ENCODE results near the gene RAB25. TPM values are rescaled to one million over a fixed set of nuclear protein-coding genes. Genes with fewer than 3 reads are reported as not detected.
A peak's percentile ranks its signal among the peaks of the same experiment; 100 is the strongest.

The RAB25 gene
- polyA plus RNA-seq, 1 experiment = not detected

DNA sequence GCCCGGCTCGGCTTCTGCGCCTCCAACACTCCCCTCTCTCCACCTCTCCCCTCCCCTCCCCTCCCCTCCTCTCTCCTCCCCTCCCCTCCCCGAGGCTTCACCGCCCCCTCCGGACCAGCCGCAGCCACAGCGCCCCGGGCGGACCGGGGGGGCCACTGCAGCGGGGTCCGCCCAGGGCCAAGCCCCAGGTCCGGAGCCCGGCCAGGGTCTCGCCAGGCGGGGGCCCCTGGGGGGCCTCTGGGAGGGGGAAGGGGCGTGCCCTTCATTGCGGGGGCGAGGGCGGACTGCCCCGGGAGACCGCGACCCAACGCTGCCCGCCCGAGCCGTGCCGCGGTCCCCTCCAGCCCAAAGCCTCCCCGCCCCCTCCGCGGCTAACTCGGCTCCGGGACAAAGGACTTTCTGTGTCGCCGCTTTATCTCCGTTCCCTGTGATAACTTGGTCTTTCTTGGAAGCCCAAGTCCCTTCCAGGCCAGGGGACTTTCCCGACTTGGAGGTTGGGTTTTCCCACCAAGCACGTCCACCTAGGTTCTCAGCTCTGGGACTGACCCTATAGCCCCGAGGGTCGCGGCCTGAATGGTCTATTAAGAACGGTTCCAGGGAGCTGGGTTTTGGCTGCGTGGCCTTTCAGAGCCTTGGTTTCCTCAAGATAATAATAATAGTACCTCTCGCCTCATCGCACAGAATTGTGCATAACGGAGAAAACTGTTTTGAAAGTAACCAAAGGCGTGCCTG is 7.0 kb upstream of the RAB25 start, which contains the start of gene UBQLN4:
Gene UBQLN4, minus strand, starts transcription at position 31 of the 732 bp plus-strand sequence. CDS start 97 bp downstream, outside the sequence.
- POLR2A ChIA-PET = interaction anchor here (0.6 to 1.0 kb wide), 3 partner anchors 9 to 199 kb away, joined by 4 to 7 read pairs (median 4); no protein-coding TSS in a partner anchor
- no peak for DNase-seq (ENCODE audit: low read depth, low spot score)
- no peaks in the 10 kb centered on the region for H3K27me3 ChIP-seq (ENCODE audit: control insufficient read depth, insufficient read depth, low read length)
- peaks cover 3% of the 10 kb centered on the region; the same call in 1 of the 2 replicates for H3K9me3 ChIP-seq (ENCODE audit: control insufficient read depth, insufficient read depth, low read length)
- peak within 1 kb of the TSS; percentile 93 for H3K27ac ChIP-seq (ENCODE audit: low read depth, low read length)
- H3K4me3 ChIP-seq (ENCODE audit: low read depth, low read length) = peak within 1 kb of the TSS; percentile 98
- TF ChIP-seq CTCF (IDR thresholded peaks at IDR 0.05; ENCODE audit: low read depth, low read length) = peak; percentile 39
- CTCF ChIA-PET = interaction anchor here (0.6 to 1.5 kb wide), 5 partner anchors 12 to 147 kb away, joined by 3 to 4 read pairs (median 3); no protein-coding TSS in a partner anchor

- no peaks in the 10 kb centered on the region for H3K27me3 ChIP-seq (ENCODE audit: control insufficient read depth, insufficient read depth, low read length)
- CTCF ChIA-PET = interaction anchor here (0.6 to 1.5 kb wide), 2 partner anchors 116 to 148 kb away, joined by 4 read pairs; no protein-coding TSS in a partner anchor
These were observed 6.3 kb upstream of the RAB25 start, which contains the start of gene LAMTOR2 for GRCh38 chr1:156054500-156055280. Gene LAMTOR2, plus strand, starts transcription at chr1:156054782. Its CDS starts 108 bp downstream, at chr1:156054890.

DNA sequence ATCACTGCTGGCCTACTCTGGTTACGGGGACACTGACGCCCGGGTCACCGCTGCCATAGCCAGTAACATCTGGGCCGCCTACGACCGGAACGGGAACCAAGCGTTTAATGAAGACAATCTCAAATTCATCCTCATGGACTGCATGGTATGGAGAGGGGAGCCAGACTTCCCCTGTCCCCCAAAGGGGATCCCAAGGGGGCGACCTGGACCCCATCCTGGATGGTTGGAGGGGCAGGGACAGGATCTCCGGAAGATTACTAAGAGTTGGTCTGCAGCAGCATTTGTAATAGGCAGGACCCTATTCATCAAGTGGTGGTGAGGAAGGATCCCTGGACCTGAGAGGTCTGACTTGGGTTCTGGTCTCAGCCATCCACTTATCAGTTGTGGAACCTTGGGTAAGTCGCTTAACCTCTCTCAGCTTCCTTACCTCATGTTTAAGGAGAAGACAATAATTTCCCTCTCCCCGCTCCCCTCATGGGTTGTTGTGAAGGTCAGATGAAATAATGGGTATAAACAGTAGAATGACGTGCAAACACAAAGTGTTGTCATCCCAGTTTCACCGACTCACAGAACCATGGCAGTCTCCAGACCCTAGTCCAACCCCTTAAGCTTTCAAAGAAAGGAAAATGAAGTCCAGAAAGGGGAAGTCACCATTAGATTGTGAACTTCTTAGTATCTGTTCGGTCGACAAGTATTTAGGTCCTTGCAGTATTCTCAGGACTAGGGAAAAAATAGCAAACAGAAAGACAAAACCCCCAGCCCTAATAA is 5.5 kb upstream of the RAB25 start:
- CTCF ChIA-PET = no interaction called here
- POLR2A ChIA-PET = no interaction called here

More at GRCh38 chr1:156054500-156055280, 6.3 kb upstream of the RAB25 start, which contains the start of gene LAMTOR2:
- DNase-seq (ENCODE audit: low read depth, low spot score) = peak; percentile 80
- TF ChIP-seq CTCF (IDR thresholded peaks at IDR 0.05; ENCODE audit: low read depth, low read length) = no peak
- Histone ChIP-seq H3K4me3 (ENCODE audit: low read depth, low read length) (peak within 1 kb of the TSS; percentile 98), H3K9me3 (ENCODE audit: control insufficient read depth, insufficient read depth, low read length) (peaks cover 3% of the 10 kb centered on the region; the same call in 1 of the 2 replicates), H3K27ac (ENCODE audit: low read depth, low read length) (peak within 1 kb of the TSS; percentile 93)
- POLR2A ChIA-PET = interaction anchor here (1.0 kb wide), 1 partner anchor 8 kb away, joined by 4 read pairs; no protein-coding TSS in a partner anchor

GRCh38 chr1:156056326-156056849 is 4.6 kb upstream of the RAB25 start:
- no peak for TF ChIP-seq CTCF (IDR thresholded peaks at IDR 0.05; ENCODE audit: low read depth, low read length)
- CTCF ChIA-PET = no interaction called here
- peaks cover 3% of the 10 kb centered on the region; the same call in 1 of the 2 replicates for H3K9me3 ChIP-seq (ENCODE audit: control insufficient read depth, insufficient read depth, low read length)
- no peak overlapping the region for H3K27ac ChIP-seq (ENCODE audit: low read depth, low read length)
- POLR2A ChIA-PET = no interaction called here
- H3K27me3 ChIP-seq (ENCODE audit: control insufficient read depth, insufficient read depth, low read length) = no peaks in the 10 kb centered on the region
- H3K4me3 ChIP-seq (ENCODE audit: low read depth, low read length) = no peak overlapping the region
- no peak for DNase-seq (ENCODE audit: low read depth, low spot score)

More for the DNA sequence above, 5.5 kb upstream of the RAB25 start:
- Histone ChIP-seq H3K27ac (ENCODE audit: low read depth, low read length) (no peak overlapping the region), H3K4me3 (ENCODE audit: low read depth, low read length) (peak overlapping the region; percentile 98), H3K9me3 (ENCODE audit: control insufficient read depth, insufficient read depth, low read length) (peaks cover 3% of the 10 kb centered on the region; the same call in 1 of the 2 replicates), H3K27me3 (ENCODE audit: control insufficient read depth, insufficient read depth, low read length) (no peaks in the 10 kb centered on the region)
- no peak for TF ChIP-seq CTCF (IDR thresholded peaks at IDR 0.05; ENCODE audit: low read depth, low read length)
- no peak for DNase-seq (ENCODE audit: low read depth, low spot score)

Data from AG04450 (cell line).